GM08714 (cell line): ENCODE measurements around the gene SHISA7.

Source experiments
- H3K4me3 ChIP-seq: fragments of 200-500 bp; sonication (Bioruptor generic); 2 replicates; pipeline ENCODE4 v1.5.1; 2014; ENCODE audit warnings: mild to moderate bottlenecking, low read length, inconsistent platforms
- ZNF274 ChIP-seq: IDR thresholded peaks from 2 replicates; pipeline ENCODE4 v1.6.1; 2012; ENCODE audit warnings: mild to moderate bottlenecking, low read depth, low read length

SHISA7 gene

DNA sequence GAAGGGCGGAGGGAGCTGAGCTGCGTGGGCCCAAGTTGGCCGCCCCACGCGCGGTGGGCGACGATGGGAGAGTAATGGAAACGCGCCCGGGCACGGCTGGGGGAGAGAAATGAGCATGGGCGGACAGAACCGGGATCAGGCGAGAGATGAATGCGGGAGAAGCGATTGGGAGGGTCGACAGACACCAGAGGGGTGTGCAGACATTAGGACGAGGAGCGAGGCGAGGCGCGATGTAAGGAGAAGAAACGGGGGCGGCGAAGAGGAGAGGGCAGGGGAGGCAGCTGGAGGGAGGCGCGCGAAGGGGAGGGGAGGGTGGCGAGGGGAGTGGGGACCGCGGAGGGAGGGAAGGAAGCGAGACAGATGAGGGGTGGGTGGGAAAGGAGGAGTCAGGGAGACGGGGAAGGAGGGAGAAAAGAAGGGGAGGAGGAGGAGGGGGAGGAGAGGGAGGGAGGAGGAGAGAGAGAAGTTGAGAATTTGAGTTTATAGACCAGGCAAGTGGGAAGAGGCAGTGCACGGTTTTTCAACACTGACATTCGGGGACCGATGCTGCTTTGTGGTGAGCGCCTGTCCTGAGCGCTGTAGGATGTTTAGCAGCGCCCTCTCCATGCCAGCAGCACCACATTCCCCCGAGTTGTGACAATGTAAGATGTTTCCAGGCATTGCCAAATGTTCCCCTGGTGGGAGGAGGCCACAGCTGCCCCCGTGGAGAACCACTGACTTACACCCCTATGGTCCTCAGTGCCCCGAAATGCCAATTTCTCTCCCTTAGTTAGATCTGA lies at the start of gene SHISA7:
Gene SHISA7 (minus strand): TSS at position 256 of the 779 bp plus-strand sequence. CDS start 437 bp downstream, outside the sequence.
- no peak for TF ChIP-seq ZNF274
- no peak within 1 kb of the TSS for H3K4me3 ChIP-seq

DNA sequence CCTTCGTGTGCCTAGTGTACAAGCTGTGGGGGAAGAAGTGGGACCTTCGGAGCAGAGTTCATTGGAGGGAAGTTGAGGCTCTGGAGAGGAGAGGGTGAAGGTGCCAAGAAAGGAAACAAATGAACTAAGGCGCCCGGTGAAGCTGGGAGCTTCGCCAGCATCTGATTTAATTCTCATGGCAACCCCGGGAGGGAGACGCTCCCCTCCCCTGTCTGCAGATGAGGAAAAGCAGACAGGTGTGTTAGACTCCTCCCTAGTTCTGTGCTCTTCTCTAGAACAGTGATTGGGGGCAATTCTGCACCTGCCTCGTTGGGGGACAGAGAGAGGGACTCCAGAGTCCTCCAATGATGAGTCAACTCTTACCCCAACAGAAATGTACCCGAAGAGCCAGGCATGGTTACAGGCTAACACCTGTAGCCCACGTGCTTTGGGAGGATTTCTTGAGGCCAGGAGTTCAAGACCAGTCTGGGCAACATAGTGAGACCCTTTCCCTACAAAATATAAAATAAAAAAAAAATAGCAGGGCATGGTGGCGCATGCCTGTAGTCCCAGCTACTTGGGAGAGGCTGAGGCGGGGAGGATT lies 49.4 kb upstream of the SHISA7 start:
- TF ChIP-seq ZNF274, result no peak
- H3K4me3 ChIP-seq, result no peak overlapping the region

DNA sequence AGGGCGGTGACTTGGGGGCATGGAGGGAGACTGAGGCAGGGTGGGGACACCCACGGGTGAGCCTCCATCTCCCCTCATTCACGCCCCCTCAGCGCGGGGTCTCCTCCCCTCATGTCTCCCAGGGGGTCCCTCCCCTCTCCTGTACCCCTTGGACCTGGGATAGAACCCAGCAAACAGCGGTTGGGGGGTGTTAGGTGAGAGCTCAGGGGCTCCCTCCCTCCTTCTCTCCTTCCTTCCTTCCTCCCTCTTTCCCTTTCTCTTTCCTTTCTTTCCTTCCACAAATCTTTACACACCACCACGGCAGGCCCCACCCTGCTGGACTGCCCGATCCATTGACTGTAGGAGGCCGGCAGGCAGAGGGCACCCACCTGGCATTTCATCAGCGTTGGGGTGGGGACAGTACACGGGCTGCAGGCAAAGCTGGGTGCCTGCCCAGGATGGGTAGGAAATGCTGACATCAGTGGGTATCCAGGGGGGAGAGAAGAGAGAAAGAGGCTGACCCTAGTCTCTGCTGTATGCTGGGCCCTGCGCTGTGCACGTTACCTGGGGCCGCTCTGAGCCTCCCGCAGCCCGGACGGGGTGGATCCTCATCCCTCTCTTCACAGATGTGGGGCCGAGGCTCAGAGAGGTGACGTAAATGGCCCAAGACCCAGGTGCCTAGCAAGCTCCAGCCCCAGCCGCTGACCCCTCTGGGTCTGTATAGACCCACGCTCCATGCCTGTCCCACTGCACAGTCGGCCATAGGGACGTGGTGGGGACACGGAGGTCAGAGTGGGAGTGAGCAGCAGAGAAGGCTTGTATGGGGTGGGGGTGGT lies 48.7 kb upstream of the SHISA7 start:
- TF ChIP-seq ZNF274, result no peak
- no peak overlapping the region for H3K4me3 ChIP-seq

DNA sequence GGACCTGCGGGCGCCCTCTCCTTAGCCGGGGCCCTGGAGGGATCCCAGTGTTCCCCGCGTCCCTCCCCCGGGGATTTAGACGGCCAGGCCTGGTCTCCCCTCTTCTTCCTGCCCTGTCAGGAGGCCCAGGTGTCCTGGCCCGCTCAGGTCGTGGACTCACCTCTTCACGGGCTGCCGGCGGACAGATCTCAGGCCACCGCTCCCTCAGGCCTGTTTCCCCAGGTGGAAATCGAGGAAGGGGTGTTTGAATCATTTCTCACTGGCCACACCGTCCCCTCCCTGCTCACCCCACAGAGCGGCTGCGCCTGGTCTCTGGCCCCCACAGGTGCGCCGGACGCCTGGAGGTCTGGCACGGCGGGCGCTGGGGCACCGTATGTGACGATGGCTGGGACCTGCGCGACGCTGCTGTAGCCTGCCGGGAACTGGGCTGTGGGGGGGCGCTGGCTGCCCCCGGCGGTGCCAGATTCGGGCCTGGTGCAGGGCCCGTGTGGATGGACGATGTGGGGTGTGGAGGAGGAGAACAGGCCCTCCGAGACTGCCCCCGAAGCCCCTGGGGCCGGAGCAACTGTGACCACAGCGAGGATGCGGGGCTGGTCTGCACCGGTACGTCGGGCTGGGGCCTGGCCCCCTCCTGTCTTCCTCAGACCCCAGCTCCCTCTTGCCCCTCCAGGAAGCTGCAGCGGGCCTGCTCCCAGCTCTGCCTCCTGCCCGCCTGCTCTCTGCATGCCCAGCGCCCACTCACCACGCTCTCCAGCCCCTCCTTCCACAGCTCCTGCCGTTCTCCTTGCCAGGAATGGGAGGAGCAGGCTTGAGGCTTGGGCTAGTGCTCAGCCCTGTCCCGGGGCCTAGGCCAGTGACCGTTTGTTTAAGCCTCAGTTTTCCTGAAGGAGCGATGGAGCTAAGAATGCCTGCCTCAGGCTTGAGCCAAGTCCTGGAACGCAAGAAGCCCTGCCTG lies 47.7 kb upstream of the SHISA7 start:
- TF ChIP-seq ZNF274, result no peak
- no peak overlapping the region for H3K4me3 ChIP-seq

DNA sequence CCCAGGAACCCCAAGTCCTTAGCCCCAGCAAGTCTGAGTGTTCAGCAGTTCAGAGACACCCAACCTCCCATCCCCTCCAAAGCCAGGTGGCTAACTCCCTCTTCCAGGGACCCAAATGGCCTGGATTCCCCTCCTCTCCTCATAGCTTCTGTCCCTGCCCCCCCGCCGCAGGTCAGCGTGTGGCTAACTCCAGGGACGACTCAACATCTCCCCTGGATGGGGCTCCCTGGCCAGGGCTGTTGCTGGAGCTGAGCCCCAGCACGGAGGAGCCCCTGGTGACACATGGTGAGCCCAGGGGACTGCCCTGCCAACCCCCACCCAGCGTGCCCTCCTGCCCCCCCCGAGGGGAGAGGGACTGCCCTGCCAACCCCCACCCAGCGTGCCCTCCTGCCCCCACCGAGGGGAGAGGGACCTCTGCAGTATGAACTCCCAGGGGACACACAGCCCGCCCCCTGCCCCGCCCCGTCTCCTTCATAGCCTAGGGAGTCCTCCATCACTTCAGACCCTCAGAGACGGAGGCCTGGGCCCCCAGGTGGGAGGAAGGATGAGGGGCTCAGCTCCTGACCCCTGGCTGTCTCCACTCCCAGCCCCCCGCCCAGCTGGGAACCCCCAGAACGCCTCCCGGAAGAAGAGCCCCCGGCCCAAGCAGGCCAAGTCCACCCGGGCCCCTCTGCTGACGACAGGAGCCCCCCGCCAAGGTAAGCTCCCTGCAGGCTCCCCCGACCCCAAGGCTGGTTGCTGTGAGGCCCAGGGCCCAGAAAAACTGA lies 46.8 kb upstream of the SHISA7 start:
- H3K4me3 ChIP-seq, result no peak overlapping the region
- no peak for TF ChIP-seq ZNF274

DNA sequence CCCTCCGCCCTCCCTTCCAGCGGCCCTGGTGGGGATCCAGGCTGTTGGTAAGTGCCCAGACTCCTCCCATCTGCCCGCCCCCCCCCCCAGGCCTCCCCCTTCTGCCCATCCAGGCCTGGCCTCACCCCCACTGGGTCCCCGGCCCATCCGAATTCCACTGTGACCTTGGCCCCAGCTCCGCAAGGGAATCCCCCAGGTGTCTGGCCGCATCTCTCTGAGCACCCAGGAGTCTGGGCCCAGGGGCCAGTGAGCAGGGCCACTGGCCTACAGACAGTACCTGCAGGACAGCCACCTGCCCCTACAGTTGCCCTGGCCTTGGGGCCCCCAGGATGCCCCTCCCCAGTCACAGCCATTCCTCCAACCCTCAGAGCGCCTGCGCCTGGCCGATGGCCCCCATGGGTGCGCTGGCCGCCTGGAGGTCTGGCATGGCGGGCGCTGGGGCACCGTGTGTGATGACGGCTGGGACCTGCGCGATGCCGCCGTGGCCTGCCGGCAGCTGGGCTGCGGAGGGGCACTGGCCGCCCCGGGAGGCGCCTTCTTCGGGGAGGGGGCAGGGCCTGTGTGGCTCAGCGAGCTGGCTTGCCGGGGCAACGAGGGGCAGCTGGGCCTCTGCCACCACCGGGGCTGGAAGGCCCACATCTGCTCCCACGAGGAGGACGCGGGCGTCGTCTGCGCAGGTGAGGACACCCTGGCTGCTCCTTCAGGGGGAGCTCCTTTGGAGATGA lies 46.0 kb upstream of the SHISA7 start:
- H3K4me3 ChIP-seq, result no peak overlapping the region
- TF ChIP-seq ZNF274, result no peak

DNA sequence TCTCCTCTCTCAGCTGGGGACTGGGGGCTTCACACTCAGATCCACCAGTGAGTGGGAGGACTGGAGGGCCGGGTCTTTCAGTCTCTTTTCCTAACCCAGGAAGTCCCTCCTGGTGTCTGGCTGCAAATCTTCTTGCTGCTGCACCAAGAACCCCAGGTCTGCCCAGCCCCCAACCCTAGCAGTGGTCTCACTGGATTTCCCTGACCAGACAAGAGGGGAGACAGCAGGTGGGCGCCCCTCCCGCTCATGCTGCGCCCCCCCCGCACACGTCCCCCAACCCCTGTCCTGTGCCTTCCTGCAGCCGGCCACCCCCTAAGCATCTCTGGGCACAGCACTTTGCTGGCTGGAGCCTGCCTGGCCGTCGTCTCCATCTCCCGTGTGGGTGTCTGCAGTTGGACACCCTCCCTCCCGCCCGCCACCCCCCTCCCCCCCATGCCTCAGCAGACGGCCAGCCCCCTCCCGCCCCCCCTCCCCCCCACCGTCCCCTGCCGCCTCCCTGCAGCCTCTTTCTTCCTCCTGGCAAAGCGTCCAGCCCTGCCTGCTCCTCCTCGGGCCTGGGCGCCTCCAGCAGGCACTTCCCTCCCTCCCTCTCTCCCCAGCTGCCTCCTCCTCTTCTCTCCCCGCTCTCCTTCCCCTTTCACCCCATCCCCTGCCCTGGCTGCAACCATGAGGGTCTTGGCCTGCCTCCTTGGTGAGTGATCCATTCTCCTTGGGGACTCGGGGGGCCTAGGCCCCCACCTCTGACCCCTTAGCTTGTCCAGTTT lies 45.0 kb upstream of the SHISA7 start, which contains the start of gene SSC5D:
Gene SSC5D (plus strand): TSS at position 513 of the 764 bp plus-strand sequence. CDS start 154 bp downstream, at position 667.
- TF ChIP-seq ZNF274, result no peak
- H3K4me3 ChIP-seq, result no peak within 1 kb of the TSS

DNA sequence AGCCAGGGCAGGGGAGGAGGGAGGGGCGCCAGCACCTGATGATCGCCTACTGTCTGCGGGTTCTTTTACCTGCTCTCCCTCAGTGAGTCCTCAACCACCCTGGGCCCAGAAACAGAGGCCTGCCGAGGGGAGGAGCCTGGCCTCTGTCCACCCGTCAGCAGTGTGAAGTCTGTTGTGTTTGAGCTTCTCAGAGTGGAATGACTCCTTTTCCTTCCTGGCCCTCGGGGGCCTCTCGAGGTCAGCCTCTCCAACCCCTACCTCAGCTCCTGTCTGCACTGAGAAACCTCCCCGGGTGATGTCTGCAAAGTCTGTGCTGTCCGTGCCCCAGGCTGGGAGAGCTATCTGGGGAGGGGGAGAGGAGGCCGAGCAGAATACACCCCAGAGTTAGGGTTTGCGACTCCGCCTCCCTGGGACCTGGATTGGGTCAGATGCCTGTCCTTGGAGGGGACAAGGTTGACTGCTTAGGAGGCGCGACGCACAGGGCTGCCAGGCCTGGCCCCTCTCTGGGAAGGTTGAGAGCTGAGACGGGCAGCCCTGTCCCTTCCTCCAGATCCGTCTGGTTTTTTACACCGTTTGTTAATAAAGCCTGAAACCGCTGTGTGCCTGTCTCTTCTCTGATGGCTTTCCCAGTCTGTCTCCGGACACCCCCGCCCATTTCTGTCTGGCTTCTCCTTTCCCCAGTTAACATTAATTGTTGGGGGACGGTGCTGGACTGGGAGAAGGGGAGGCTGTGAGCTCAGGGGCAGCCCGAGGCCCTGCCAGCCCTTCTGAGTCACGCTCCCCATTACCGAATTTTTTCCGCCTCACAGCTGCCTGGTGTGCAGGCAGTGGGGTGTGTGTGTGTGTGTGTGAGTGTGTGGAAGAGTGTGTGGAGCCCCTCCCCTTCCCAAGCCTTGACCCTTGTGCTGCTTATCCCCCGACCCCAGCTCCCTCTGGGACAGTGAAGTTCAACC lies 44.1 kb upstream of the SHISA7 start:
- H3K4me3 ChIP-seq, result no peak overlapping the region
- TF ChIP-seq ZNF274, result no peak

DNA sequence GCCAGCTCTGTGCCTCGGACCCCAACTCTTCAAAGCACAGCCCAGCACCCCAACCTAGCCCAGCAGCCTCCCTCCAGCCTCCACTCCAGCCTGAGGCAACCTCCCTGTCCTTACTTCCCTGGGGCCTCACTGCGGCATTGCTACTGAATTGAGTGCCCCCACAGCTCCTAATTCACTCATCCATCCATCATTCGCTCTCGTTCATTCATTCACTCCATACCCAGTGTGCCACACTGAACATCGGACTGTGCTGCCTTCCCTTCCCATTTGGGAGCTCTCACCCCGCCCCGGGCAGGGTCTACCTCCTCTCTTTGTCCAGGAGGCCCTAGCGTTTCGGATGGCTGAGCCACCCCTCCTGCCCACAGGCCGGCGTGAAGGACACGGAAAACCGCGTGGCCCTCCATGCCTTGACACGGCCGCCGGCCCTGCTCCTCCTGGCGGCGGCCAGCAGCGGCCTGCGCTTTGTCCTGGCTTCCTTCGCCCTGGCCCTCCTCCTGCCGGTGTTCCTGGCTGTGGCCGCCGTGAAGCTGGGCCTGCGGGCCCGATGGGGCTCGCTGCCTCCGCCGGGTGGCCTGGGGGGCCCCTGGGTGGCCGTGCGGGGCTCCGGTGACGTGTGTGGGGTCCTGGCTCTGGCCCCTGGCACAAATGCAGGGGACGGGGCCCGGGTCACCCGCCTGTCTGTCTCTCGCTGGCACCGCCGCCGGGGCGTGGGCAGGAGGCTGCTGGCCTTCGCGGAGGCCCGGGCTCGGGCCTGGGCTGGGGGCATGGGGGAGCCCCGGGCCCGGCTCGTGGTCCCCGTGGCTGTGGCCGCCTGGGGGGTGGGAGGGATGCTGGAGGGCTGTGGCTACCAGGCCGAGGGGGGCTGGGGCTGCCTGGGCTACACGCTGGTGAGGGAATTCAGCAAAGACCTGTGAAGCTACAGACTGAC lies 43.2 kb upstream of the SHISA7 start:
- no peak for TF ChIP-seq ZNF274

More for the DNA sequence above, 43.2 kb upstream of the SHISA7 start:
- no peak overlapping the region for H3K4me3 ChIP-seq
